ENCODE data around the gene HSPA4.

Gene HSPA4

GRCh38 chr5:133106343-133106742 lies 54.5 kb downstream of the HSPA4 start:
- DNase-seq (ENCODE audit: low spot score), result no peak

- DNase-seq (ENCODE audit: low spot score), result no peak
Observed at GRCh38 chr5:133106761-133107572, 55.2 kb downstream of the HSPA4 start.

- no peak for DNase-seq (ENCODE audit: low spot score)
Observed at GRCh38 chr5:133108481-133108921, 56.7 kb downstream of the HSPA4 start.

GRCh38 chr5:133109655-133110483 lies 58.1 kb downstream of the HSPA4 start:
- DNase-seq (ENCODE audit: low spot score), result no peak

GRCh38 chr5:133110709-133111108 lies 58.9 kb downstream of the HSPA4 start:
- no peak for DNase-seq (ENCODE audit: low spot score)

GRCh38 chr5:133111299-133111698 lies 59.5 kb downstream of the HSPA4 start:
- DNase-seq (ENCODE audit: low spot score), result peak; percentile 72

GRCh38 chr5:133112026-133112660 lies 60.3 kb downstream of the HSPA4 start:
- DNase-seq (ENCODE audit: low spot score), result no peak

GRCh38 chr5:133113331-133114061 lies 61.7 kb downstream of the HSPA4 start:
- no peak for DNase-seq (ENCODE audit: low spot score)

GRCh38 chr5:133114166-133114932 lies 62.5 kb downstream of the HSPA4 start:
- DNase-seq (ENCODE audit: low spot score), result no peak

- no peak for DNase-seq (ENCODE audit: low spot score)
Observed at GRCh38 chr5:133114933-133115310, 63.1 kb downstream of the HSPA4 start.

- DNase-seq (ENCODE audit: low spot score), result no peak
Observed at GRCh38 chr5:133116601-133117000, 64.8 kb downstream of the HSPA4 start.

GRCh38 chr5:133117166-133117911 lies 65.5 kb downstream of the HSPA4 start:
- no peak for DNase-seq (ENCODE audit: low spot score)

GRCh38 chr5:133117912-133118445 lies 66.2 kb downstream of the HSPA4 start:
- no peak for DNase-seq (ENCODE audit: low spot score)

GRCh38 chr5:133118741-133119140 lies 66.9 kb downstream of the HSPA4 start:
- no peak for DNase-seq (ENCODE audit: low spot score)

GRCh38 chr5:133119233-133119711 lies 67.5 kb downstream of the HSPA4 start:
- no peak for DNase-seq (ENCODE audit: low spot score)

- no peak for DNase-seq (ENCODE audit: low spot score)
Observed at GRCh38 chr5:133120156-133120750, 68.4 kb downstream of the HSPA4 start.

GRCh38 chr5:133121080-133121479 lies 69.3 kb downstream of the HSPA4 start:
- DNase-seq (ENCODE audit: low spot score), result no peak

- no peak for DNase-seq (ENCODE audit: low spot score)
Observed at GRCh38 chr5:133121611-133122150, 69.9 kb downstream of the HSPA4 start.

- DNase-seq (ENCODE audit: low spot score), result no peak
Observed at GRCh38 chr5:133122711-133123110, 70.9 kb downstream of the HSPA4 start.

Measured in CD4-positive, alpha-beta T cell treated with Interleukin-6 at 100 ng/mL for 8 hours (primary cell).